Activated CD4-positive, alpha-beta T cell treated with anti-CD3 and anti-CD28 coated beads, Interleukin-2, amount 10 ng/mL, durations not matched to agents 7 days and 5 days (primary cell): ENCODE data around the gene FBXO15. TPM values are rescaled to one million over a fixed set of nuclear protein-coding genes. Genes with fewer than 3 reads are reported as not detected.

ENCODE experiments used
- CTCF ChIA-PET: fragments of 350-600 bp; sonication (Branson Sonifier 250); formaldehyde crosslinking; loops from one replicate; lab custom pipeline; 2021; ENCODE audit warnings: antibody characterized with exemption; lab: Charles Lee
- POLR2A ChIA-PET: fragments of 350-600 bp; sonication (Branson Sonifier 250); formaldehyde crosslinking; loops from one replicate; lab custom pipeline; 2021; ENCODE audit warnings: antibody characterized with exemption; lab: Charles Lee
- DNase-seq: peaks from one replicate; pipeline ENCODE4 v3.0.0-alpha.2; 2020
- H3K27ac Mint-ChIP-seq: one replicate; pipeline ENCODE4 v1.8.0; 2021; ENCODE audit warnings: mild to moderate bottlenecking, moderate library complexity, mixed read lengths
- H3K27me3 Mint-ChIP-seq: one replicate; pipeline ENCODE4 v1.8.0; 2021; ENCODE audit warnings: mixed read lengths
- H3K36me3 Mint-ChIP-seq: one replicate; pipeline ENCODE4 v1.8.0; 2021; ENCODE audit warnings: low read depth, mixed read lengths
- H3K4me1 Mint-ChIP-seq: one replicate; pipeline ENCODE4 v1.8.0; 2021; ENCODE audit warnings: mixed read lengths
- H3K4me3 Mint-ChIP-seq: one replicate; pipeline ENCODE4 v1.8.0; 2021; ENCODE audit warnings: mild to moderate bottlenecking, moderate library complexity, mixed read lengths
- H3K9me3 Mint-ChIP-seq: one replicate; pipeline ENCODE4 v1.8.0; 2021; ENCODE audit warnings: mixed read lengths
- total RNA-seq, 2 experiments: library from RNA; stranded (reverse); gene quantifications; one replicate each; pipeline ENCODE4 v1.2.3, GENCODE V29; 2021

The FBXO15 gene
- total RNA-seq, 2 experiments from 2014 or later: 0.54 to 0.89 TPM

DNA sequence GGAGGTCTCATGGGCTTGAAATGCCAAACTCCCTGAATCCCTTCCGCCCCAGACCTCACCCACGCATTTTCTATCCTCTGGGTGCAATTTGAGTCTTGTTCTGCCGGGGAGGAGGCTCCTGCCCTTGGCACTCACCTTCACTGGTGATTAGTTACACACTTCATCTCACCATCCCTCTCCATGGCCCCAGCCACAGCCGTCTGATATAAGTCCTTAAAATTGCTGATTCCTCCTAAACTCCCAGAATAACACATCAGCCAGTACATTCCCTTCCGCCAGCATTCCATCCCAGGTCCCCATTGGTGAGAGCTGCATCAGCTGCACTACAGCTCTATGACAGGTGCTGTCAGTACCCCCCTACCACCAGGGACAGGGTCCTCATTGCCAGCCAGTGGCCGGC, 4.6 kb upstream of the FBXO15 start:
- Mint-ChIP-seq H3K4me3 (no peak overlapping the region), H3K9me3 (no peaks in the 10 kb centered on the region), H3K27me3 (no peaks in the 10 kb centered on the region), H3K4me1 (peaks cover 45% of the 10 kb centered on the region), H3K36me3 (peaks cover 25% of the 10 kb centered on the region), H3K27ac (peak overlapping the region; percentile 78)
- DNase-seq: no peak
- ChIA-PET POLR2A (no interaction called here), CTCF (interaction anchor here (0.5 to 1.9 kb wide), 5 partner anchors 9 to 357 kb away, joined by 3 to 4 read pairs (median 4); no protein-coding TSS in a partner anchor)

DNA sequence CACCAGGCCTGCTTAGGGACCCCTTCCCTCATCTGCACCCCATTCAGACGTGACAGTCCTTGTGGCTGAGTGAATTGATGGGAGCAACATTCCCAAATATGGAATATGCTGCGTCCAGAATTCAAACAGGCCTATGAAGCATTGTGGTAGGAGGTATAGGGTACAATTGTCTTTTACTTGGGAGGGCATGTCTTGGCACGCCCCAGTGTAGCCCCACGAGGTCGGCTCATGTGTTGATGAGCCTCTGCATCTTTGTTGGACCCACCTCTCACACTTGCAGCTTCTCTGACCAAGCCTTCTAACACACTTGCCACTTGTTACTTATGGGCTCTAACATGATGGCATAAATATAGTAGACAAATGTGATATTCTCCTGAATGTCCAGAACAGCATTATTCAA, 2.2 kb upstream of the FBXO15 start:
- Mint-ChIP-seq H3K9me3 (no peaks in the 10 kb centered on the region), H3K36me3 (peaks cover 13% of the 10 kb centered on the region), H3K4me3 (peak overlapping the region; percentile 96), H3K4me1 (peaks cover 57% of the 10 kb centered on the region), H3K27ac (peak overlapping the region; percentile 99), H3K27me3 (no peaks in the 10 kb centered on the region)
- DNase-seq: no peak
- ChIA-PET POLR2A (no interaction called here), CTCF (no interaction called here)

DNA sequence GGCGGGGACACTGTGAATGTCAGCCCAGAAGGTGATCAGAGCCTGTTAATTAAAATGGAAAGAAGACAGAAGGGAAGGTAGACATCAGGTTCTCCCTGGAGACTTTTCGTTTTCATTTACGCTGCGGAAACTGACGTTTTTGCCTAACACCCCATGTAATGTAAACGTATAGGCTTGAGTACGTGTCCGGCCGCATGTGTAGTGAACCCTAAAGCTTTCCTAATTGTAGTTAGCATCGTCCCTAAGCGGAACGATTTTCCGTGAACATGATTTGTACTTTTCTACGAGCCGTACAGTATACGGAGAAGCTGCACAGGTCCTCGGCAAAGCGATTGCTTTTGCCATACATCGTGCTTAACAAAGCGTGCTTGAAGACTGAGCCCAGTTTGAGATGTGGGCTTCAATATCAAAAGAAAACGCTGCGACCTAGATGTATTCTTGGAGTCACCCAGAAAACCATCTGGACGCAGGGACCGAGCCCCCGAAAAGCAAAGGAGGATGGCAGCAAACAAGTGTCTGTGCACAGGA, 973 bp upstream of the FBXO15 start:
- H3K9me3 Mint-ChIP-seq: no peaks in the 10 kb centered on the region
- ChIA-PET CTCF (no interaction called here), POLR2A (no interaction called here)
- H3K4me1 Mint-ChIP-seq: peaks cover 57% of the 10 kb centered on the region
- no peaks in the 10 kb centered on the region for H3K27me3 Mint-ChIP-seq
- H3K27ac Mint-ChIP-seq: peak overlapping the region; percentile 99
- DNase-seq: no peak
- H3K4me3 Mint-ChIP-seq: peak overlapping the region; percentile 96
- H3K36me3 Mint-ChIP-seq: peaks cover 13% of the 10 kb centered on the region

DNA sequence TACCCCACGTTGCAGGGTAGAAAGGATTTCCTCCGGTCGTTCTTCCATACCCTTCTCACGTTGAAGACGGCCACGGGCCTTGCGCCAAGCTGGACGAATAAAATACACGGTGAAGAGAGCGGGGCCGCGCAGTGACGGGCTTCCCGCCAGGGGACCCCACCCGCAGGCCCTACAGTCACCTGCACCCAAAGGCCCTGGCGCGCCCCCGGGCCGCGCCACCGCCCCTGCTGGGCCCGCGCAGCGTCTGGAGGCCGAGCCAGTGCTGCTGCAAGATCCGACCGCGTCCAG, 199 bp downstream of the FBXO15 start:
- no peak for DNase-seq
- H3K9me3 Mint-ChIP-seq: no peaks in the 10 kb centered on the region
- H3K27ac Mint-ChIP-seq: peak overlapping the region; percentile 99
- peaks cover 47% of the 10 kb centered on the region for H3K4me1 Mint-ChIP-seq
- ChIA-PET CTCF (no interaction called here), POLR2A (interaction anchor here (0.7 kb wide), 1 partner anchor 924 kb away, joined by 4 read pairs; no protein-coding TSS in a partner anchor)
- peaks cover 10% of the 10 kb centered on the region for H3K36me3 Mint-ChIP-seq
- no peaks in the 10 kb centered on the region for H3K27me3 Mint-ChIP-seq
- peak overlapping the region; percentile 96 for H3K4me3 Mint-ChIP-seq

DNA sequence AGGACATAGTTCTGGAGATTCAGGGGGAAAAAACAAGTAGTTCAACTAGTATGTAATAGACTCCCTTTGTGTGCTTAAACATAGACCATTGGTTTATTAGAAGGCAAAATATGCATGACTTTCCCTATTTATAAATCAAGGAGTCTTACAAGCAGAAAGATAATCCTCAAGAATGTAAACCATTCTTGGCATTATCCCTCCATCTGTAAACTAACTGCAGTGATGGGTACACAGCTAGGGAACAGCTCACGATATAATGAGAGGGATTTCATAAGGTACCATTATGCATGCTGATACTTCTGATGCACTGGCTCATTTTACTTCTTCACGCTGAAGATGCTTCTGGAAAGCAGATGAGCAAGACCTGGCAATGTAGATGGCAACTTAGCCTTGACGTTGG, 878 bp downstream of the FBXO15 start:
- Mint-ChIP-seq H3K4me3 (peak overlapping the region; percentile 96), H3K4me1 (peaks cover 44% of the 10 kb centered on the region), H3K9me3 (no peaks in the 10 kb centered on the region), H3K27me3 (no peaks in the 10 kb centered on the region), H3K36me3 (peaks cover 10% of the 10 kb centered on the region), H3K27ac (peak overlapping the region; percentile 99)
- CTCF ChIA-PET: no interaction called here
- POLR2A ChIA-PET: no interaction called here
- DNase-seq: no peak

DNA sequence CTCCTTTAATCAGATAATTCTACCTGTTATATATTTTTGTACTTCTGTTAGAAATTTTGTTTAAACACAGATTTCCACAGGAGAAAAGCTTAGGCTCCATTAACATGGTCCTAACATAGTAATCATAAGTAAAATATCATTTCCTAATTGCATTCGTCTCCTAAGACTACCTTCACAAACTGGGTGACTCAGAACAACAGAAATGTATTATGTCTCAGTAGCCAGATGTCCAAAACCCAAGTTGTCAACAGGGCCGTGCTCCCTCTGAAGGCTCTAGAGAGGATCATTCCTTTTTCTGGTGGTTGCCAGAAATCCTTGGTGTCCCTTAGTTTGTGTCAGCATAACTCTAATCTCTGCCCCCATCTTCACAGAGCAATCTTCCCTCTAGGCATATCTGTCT, 5.4 kb downstream of the FBXO15 start:
- H3K4me3 Mint-ChIP-seq: no peak overlapping the region
- DNase-seq: no peak
- H3K27me3 Mint-ChIP-seq: peaks cover 3% of the 10 kb centered on the region
- H3K36me3 Mint-ChIP-seq: no peaks in the 10 kb centered on the region
- no peak overlapping the region for H3K27ac Mint-ChIP-seq
- peaks cover 17% of the 10 kb centered on the region for H3K4me1 Mint-ChIP-seq
- no peaks in the 10 kb centered on the region for H3K9me3 Mint-ChIP-seq
- POLR2A ChIA-PET: interaction anchor here (0.6 kb wide), 1 partner anchor 59 kb away, joined by 3 read pairs; no protein-coding TSS in a partner anchor
- CTCF ChIA-PET: interaction anchor here (0.9 kb wide), 1 partner anchor 31 kb away, joined by 5 read pairs; no protein-coding TSS in a partner anchor

DNA sequence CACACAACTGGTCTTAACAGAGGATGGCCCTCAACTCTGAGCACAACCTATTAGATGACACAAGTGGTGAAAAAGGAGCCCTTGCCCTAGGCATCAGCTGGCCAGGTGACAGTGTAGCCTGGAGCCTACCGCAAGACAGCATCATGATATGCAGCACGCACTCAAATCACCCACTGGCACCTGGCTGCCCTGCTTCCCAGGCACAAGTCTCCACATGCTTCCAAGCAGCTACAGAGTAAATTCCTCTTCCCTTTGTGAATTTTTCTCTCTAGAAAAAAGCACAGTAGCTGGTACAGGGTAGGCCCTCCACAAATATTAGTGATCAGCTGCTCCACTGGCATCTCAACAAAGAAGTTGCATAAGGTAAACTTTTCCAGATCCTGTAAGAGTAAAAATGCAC, 6.0 kb downstream of the FBXO15 start:
- POLR2A ChIA-PET: interaction anchor here (0.6 kb wide), 1 partner anchor 59 kb away, joined by 3 read pairs; no protein-coding TSS in a partner anchor
- Mint-ChIP-seq H3K27ac (no peak overlapping the region), H3K27me3 (peaks cover 3% of the 10 kb centered on the region), H3K36me3 (no peaks in the 10 kb centered on the region), H3K4me3 (no peak overlapping the region), H3K4me1 (peaks cover 12% of the 10 kb centered on the region), H3K9me3 (no peaks in the 10 kb centered on the region)
- CTCF ChIA-PET: interaction anchor here (0.9 to 1.6 kb wide), 2 partner anchors 30 to 59 kb away, joined by 3 to 5 read pairs; no protein-coding TSS in a partner anchor
- no peak for DNase-seq

DNA sequence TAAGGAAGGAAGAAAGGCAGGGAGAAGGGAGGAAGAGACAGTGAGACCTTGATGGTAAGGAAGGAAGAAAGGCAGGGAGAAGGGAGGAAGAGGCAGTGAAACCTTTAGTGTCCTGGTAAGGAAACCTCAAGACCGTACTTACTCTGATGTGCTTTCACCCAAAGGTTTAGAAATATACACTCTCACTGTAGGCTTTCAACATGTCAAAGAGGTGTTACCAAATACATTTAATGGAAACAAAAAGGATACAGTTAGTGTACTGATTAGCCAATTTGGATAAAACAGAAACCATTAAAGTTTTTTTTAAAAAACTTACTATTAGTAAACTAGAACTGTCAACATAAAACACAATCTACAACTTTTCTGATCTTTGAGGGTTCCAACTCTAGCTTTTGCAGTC, 7.1 kb downstream of the FBXO15 start:
- Mint-ChIP-seq H3K36me3 (no peaks in the 10 kb centered on the region), H3K27me3 (peaks cover 3% of the 10 kb centered on the region), H3K9me3 (no peaks in the 10 kb centered on the region), H3K4me1 (peaks cover 6% of the 10 kb centered on the region), H3K4me3 (no peak overlapping the region), H3K27ac (no peak overlapping the region)
- ChIA-PET POLR2A (no interaction called here), CTCF (interaction anchor here (1.4 to 1.6 kb wide), 2 partner anchors 10 to 58 kb away, joined by 3 read pairs; no protein-coding TSS in a partner anchor)
- no peak for DNase-seq

DNA sequence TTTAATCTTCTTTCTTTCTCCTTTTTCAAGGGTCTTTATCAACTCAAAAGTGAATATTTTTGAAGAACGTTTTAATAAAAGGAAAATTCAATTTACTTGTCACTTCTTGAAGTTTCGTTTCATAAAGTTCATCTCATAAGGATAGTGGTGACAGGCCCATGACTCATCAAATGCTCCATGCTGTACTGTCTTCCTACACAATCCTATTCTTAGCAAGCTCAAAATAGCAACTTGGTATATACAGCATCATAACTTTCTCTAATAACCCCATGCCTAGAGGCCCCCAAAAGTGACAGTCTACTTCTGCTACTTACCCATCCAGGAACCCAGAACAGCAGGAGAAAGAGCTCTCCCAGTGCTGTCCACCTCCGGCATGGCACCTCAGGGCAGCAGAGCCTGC, 7.7 kb downstream of the FBXO15 start:
- Mint-ChIP-seq H3K4me1 (peaks cover 6% of the 10 kb centered on the region), H3K9me3 (no peaks in the 10 kb centered on the region), H3K27me3 (peaks cover 3% of the 10 kb centered on the region), H3K36me3 (no peaks in the 10 kb centered on the region), H3K27ac (no peak overlapping the region), H3K4me3 (no peak overlapping the region)
- ChIA-PET POLR2A (no interaction called here), CTCF (interaction anchor here (1.4 to 2.2 kb wide), 2 partner anchors 10 to 15 kb away, joined by 3 to 7 read pairs; no protein-coding TSS in a partner anchor)
- no peak for DNase-seq

DNA sequence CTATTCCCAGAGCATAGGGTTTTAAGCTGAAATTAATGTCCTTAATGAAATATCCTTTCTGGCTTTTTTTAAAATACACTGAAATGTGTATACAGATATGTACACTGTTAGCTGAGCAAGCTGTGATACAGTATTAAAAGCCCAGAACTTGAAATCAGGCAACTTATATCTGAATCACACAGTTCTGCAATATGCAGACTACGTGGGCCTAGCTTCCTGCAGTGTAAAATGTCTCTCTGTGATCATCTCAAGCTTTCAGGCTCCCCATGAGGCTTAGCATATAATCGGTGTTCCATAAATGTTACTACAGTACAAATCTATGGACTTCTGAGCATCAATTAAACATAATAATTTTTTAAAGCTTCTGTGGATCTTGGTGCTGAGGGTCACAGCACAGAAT, 8.2 kb downstream of the FBXO15 start:
- DNase-seq: no peak
- CTCF ChIA-PET: interaction anchor here (1.4 to 2.2 kb wide), 3 partner anchors 9 to 18 kb away, joined by 3 to 7 read pairs (median 3); no protein-coding TSS in a partner anchor
- POLR2A ChIA-PET: no interaction called here
- Mint-ChIP-seq H3K9me3 (no peaks in the 10 kb centered on the region), H3K27ac (no peak overlapping the region), H3K4me1 (peaks cover 6% of the 10 kb centered on the region), H3K27me3 (peaks cover 3% of the 10 kb centered on the region), H3K36me3 (no peaks in the 10 kb centered on the region), H3K4me3 (no peak overlapping the region)

DNA sequence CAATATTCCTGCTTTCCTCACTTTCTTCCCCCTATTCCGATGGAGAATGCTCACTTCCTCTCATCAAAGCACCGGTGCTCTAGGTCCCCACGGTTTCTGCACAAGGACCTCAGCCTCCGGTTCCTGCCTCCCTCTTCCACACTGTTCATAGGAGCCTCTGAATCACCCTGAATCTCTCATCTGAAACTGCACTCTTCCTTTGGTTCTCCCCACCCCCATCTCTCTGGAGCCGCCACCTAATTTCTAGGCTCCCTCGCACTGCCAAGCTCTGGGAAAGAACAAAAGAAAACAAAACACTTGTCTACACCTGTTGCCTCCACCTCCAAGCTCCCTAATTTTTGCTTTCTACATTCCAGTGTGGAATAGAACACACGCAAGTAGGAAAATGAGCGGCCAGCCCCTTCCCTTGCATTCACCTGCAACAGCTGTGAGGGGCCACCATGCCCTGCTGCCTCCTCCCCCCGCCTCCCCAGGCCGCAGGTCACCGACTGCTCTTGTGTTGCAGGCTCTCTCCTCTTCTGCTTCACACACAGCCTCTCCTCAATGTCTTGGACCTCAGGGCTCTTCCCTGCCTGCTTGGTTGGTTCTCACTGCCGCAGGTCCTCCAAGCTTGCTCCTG, 9.6 kb downstream of the FBXO15 start:
- Mint-ChIP-seq H3K36me3 (no peaks in the 10 kb centered on the region), H3K4me3 (no peak overlapping the region), H3K9me3 (no peaks in the 10 kb centered on the region), H3K27ac (no peak overlapping the region), H3K4me1 (peaks cover 6% of the 10 kb centered on the region), H3K27me3 (peaks cover 3% of the 10 kb centered on the region)
- DNase-seq: no peak
- CTCF ChIA-PET: interaction anchor here (1.4 to 2.2 kb wide), 2 partner anchors 13 to 20 kb away, joined by 3 to 7 read pairs; no protein-coding TSS in a partner anchor
- POLR2A ChIA-PET: no interaction called here

DNA sequence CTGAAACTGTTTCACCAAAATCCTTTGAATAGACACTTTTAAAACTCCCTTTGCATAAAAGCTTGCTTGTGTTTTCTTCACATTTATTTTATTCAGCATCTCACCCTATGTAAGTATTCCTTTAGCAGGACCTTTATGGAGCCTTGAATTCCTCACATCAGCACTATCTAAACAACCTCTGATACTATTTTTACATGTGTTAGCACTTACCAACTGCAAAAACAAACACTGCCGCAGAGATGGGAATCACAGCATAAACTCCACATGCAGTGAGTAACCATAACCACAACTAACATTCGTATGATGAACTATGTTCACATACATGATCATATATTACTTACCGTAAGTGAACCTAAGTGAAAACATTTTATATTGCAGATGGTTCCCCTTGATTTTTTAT, 15.4 kb downstream of the FBXO15 start:
- POLR2A ChIA-PET: no interaction called here

DNA sequence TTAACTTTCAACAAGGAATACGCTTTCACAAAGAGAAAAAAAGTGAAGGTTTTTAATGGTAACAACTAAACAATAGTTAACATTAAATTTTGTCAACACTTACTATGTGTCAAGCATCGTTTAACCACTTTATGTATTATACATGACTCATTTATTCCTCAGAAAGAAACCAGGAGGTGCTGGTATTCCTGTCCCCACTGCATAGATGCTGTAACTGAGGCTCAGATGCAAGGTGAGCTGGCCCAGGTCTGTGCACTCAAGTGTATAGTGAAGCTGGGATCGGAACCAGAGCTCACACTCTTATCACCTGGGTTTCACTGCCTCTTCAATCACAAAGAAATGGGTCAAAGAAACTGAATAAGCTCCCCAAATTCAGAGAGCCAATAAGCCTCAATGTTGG, 16.5 kb downstream of the FBXO15 start:
- no peak overlapping the region for H3K27ac Mint-ChIP-seq
- no peaks in the 10 kb centered on the region for H3K4me1 Mint-ChIP-seq
- H3K9me3 Mint-ChIP-seq: no peaks in the 10 kb centered on the region
- ChIA-PET CTCF (no interaction called here), POLR2A (no interaction called here)
- H3K4me3 Mint-ChIP-seq: no peak overlapping the region
- H3K36me3 Mint-ChIP-seq: no peaks in the 10 kb centered on the region
- no peaks in the 10 kb centered on the region for H3K27me3 Mint-ChIP-seq
- DNase-seq: no peak

More for the DNA sequence above, 15.4 kb downstream of the FBXO15 start:
- no peaks in the 10 kb centered on the region for H3K4me1 Mint-ChIP-seq
- DNase-seq: no peak
- H3K27ac Mint-ChIP-seq: no peak overlapping the region
- H3K27me3 Mint-ChIP-seq: no peaks in the 10 kb centered on the region
- H3K9me3 Mint-ChIP-seq: no peaks in the 10 kb centered on the region
- CTCF ChIA-PET: no interaction called here
- H3K36me3 Mint-ChIP-seq: no peaks in the 10 kb centered on the region
- H3K4me3 Mint-ChIP-seq: no peak overlapping the region
